HG03045 (cell line): ENCODE data around the gene SLC25A13.
A peak's percentile ranks its signal among the peaks of the same experiment; 100 is the strongest.
"Not testable (repeated sequence)": the region's sequence is repeated elsewhere in the genome, so short reads cannot be mapped to it uniquely, and the experiment has no call there.

Source experiments
- ATAC-seq: cut with Tn5 transposase; IDR thresholded peaks from one replicate; pipeline ENCODE4 v1.9.1; 2021; ENCODE audit warnings: mild to moderate bottlenecking, moderate library complexity; ENCODE audit not compliant: unreplicated experiment

Gene SLC25A13

GRCh38 chr7:96326752-96327151, 4.9 kb upstream of the SLC25A13 start:
- not testable (repeated sequence) for ATAC-seq

- ATAC-seq = no peak
Observed at GRCh38 chr7:96322847-96323461, 1.1 kb upstream of the SLC25A13 start.

- ATAC-seq = no peak
Observed at GRCh38 chr7:96322373-96322695, 436 bp upstream of the SLC25A13 start.

- peak; percentile 51 for ATAC-seq
Observed at GRCh38 chr7:96321031-96321657, 754 bp downstream of the SLC25A13 start.

- ATAC-seq = peak; percentile 45
Observed at GRCh38 chr7:96320442-96320841, 1.5 kb downstream of the SLC25A13 start.

GRCh38 chr7:96319439-96319838, 2.5 kb downstream of the SLC25A13 start:
- no peak for ATAC-seq

GRCh38 chr7:96316949-96317348, 4.9 kb downstream of the SLC25A13 start:
- ATAC-seq = no peak

- ATAC-seq = no peak
Observed at GRCh38 chr7:96315125-96315512, 6.8 kb downstream of the SLC25A13 start.

- no peak for ATAC-seq
Observed at GRCh38 chr7:96314402-96315124, 7.3 kb downstream of the SLC25A13 start.

- no peak for ATAC-seq
Observed at GRCh38 chr7:96313940-96314339, 8.0 kb downstream of the SLC25A13 start.

GRCh38 chr7:96312502-96312901, 9.4 kb downstream of the SLC25A13 start:
- ATAC-seq = no peak

GRCh38 chr7:96311967-96312366, 9.9 kb downstream of the SLC25A13 start:
- ATAC-seq = no peak

- no peak for ATAC-seq
Observed at GRCh38 chr7:96310110-96310509, 11.8 kb downstream of the SLC25A13 start.

- ATAC-seq = no peak
Observed at GRCh38 chr7:96308950-96309263, 13.0 kb downstream of the SLC25A13 start.

GRCh38 chr7:96308253-96308949, 13.5 kb downstream of the SLC25A13 start:
- ATAC-seq = no peak

- ATAC-seq = no peak
Observed at GRCh38 chr7:96306385-96307125, 15.3 kb downstream of the SLC25A13 start.

GRCh38 chr7:96305915-96306314, 16.0 kb downstream of the SLC25A13 start:
- no peak for ATAC-seq

- no peak for ATAC-seq
Observed at GRCh38 chr7:96304573-96304972, 17.3 kb downstream of the SLC25A13 start.

- ATAC-seq = no peak
Observed at GRCh38 chr7:96303686-96304443, 18.0 kb downstream of the SLC25A13 start.

- ATAC-seq = no peak
Observed at GRCh38 chr7:96303105-96303685, 18.7 kb downstream of the SLC25A13 start.
